Measurements from ENCODE around the gene INSM2.

DNA sequence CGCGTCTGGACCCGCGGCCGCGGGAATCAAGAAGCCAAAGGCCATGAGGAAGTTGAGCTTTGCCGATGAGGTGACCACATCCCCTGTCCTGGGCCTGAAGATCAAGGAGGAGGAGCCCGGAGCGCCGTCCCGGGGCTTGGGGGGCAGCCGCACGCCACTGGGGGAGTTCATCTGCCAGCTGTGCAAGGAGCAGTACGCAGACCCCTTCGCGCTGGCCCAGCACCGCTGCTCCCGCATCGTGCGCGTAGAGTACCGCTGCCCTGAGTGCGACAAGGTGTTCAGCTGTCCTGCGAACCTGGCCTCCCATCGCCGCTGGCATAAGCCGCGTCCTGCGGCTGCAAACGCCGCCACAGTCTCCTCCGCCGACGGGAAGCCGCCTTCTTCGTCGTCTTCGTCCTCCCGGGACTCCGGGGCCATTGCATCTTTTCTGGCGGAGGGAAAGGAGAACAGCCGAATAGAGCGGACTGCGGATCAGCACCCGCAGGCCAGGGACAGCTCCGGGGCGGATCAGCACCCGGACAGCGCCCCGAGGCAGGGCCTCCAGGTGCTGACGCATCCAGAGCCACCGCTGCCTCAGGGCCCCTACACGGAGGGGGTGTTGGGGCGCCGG is 1.0 kb downstream of the INSM2 start:
- TF ChIP-seq, protein P1, sequence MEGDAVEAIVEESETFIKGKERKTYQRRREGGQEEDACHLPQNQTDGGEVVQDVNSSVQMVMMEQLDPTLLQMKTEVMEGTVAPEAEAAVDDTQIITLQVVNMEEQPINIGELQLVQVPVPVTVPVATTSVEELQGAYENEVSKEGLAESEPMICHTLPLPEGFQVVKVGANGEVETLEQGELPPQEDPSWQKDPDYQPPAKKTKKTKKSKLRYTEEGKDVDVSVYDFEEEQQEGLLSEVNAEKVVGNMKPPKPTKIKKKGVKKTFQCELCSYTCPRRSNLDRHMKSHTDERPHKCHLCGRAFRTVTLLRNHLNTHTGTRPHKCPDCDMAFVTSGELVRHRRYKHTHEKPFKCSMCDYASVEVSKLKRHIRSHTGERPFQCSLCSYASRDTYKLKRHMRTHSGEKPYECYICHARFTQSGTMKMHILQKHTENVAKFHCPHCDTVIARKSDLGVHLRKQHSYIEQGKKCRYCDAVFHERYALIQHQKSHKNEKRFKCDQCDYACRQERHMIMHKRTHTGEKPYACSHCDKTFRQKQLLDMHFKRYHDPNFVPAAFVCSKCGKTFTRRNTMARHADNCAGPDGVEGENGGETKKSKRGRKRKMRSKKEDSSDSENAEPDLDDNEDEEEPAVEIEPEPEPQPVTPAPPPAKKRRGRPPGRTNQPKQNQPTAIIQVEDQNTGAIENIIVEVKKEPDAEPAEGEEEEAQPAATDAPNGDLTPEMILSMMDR (IDR thresholded peaks at IDR 0.05; ENCODE audit: insufficient read depth, low read length): no peak
- TF ChIP-seq SPI1 (IDR thresholded peaks at IDR 0.05; ENCODE audit: borderline replicate concordance, low read depth) (peak; percentile 23; the same call in 1 of the 2 replicates), POLR2AphosphoS5 (IDR thresholded peaks at IDR 0.05; ENCODE audit: low read depth) (no peak), GABPA (IDR thresholded peaks at IDR 0.05; ENCODE audit: low read depth) (no peak)
- TF ChIP-seq, protein P2, sequence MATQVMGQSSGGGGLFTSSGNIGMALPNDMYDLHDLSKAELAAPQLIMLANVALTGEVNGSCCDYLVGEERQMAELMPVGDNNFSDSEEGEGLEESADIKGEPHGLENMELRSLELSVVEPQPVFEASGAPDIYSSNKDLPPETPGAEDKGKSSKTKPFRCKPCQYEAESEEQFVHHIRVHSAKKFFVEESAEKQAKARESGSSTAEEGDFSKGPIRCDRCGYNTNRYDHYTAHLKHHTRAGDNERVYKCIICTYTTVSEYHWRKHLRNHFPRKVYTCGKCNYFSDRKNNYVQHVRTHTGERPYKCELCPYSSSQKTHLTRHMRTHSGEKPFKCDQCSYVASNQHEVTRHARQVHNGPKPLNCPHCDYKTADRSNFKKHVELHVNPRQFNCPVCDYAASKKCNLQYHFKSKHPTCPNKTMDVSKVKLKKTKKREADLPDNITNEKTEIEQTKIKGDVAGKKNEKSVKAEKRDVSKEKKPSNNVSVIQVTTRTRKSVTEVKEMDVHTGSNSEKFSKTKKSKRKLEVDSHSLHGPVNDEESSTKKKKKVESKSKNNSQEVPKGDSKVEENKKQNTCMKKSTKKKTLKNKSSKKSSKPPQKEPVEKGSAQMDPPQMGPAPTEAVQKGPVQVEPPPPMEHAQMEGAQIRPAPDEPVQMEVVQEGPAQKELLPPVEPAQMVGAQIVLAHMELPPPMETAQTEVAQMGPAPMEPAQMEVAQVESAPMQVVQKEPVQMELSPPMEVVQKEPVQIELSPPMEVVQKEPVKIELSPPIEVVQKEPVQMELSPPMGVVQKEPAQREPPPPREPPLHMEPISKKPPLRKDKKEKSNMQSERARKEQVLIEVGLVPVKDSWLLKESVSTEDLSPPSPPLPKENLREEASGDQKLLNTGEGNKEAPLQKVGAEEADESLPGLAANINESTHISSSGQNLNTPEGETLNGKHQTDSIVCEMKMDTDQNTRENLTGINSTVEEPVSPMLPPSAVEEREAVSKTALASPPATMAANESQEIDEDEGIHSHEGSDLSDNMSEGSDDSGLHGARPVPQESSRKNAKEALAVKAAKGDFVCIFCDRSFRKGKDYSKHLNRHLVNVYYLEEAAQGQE (IDR thresholded peaks at IDR 0.05; ENCODE audit: insufficient replicate concordance, low read depth): peak; percentile 100

Data from HL-60 (cell line).